HEK293T (cell line): ENCODE data around the gene APBA2.

ENCODE experiments used
- ARNT ChIP-seq: fragments of 450-650 bp; IDR thresholded peaks from 2 replicates; pipeline ENCODE4 v1.6.1; 2017; ENCODE audit warnings: mild to moderate bottlenecking
- ELF4 ChIP-seq: fragments of 450-650 bp; IDR thresholded peaks from 2 replicates; pipeline ENCODE4 v1.6.1; 2017; ENCODE audit warnings: antibody characterized with exemption
- FOXA1 ChIP-seq: fragments of 450-650 bp; IDR thresholded peaks from 2 replicates; pipeline ENCODE4 v1.6.1; 2016; ENCODE audit warnings: mild to moderate bottlenecking
- FOXM1 ChIP-seq: fragments of 450-650 bp; IDR thresholded peaks from 2 replicates; pipeline ENCODE4 v1.6.1; 2017; ENCODE audit warnings: mild to moderate bottlenecking, borderline replicate concordance
- LEF1 ChIP-seq: fragments of 450-650 bp; IDR thresholded peaks from 2 replicates; pipeline ENCODE4 v1.6.1; 2017; ENCODE audit warnings: mild to moderate bottlenecking, borderline replicate concordance
- NFRKB ChIP-seq: fragments of 450-650 bp; IDR thresholded peaks from 2 replicates; pipeline ENCODE4 v1.6.1; 2016; ENCODE audit warnings: mild to moderate bottlenecking, moderate library complexity
- SP1 ChIP-seq: fragments of 450-650 bp; IDR thresholded peaks from 2 replicates; pipeline ENCODE4 v1.6.1; 2017
- TARDBP ChIP-seq: fragments of 450-650 bp; IDR thresholded peaks from 2 replicates; pipeline ENCODE4 v1.6.1; 2016
- TF ChIP-seq, protein P1 (sequence below): fragments of 450-650 bp; IDR thresholded peaks from 2 replicates; pipeline ENCODE4 v1.6.1; 2016

DNA sequence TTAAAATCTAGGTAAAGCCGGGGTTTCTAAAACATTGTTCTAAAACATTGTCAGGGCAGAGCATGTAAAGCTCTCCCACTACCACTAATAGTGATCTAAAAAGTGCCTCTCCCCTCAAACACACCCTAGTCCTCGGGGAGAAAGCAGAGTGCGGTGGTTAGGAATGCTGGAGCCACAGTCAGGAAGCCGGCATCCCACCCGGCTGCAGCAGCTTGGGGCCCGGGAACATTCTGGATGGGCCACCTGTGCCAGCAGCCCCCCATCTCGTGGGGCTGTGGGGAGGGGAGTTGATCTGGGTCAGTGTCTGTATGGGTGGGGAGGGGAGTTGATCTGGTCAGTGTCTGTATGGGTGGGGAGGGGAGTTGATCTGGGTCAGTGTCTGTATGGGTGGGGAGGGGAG is 176.9 kb downstream of the APBA2 start:
- TF ChIP-seq, protein P1, sequence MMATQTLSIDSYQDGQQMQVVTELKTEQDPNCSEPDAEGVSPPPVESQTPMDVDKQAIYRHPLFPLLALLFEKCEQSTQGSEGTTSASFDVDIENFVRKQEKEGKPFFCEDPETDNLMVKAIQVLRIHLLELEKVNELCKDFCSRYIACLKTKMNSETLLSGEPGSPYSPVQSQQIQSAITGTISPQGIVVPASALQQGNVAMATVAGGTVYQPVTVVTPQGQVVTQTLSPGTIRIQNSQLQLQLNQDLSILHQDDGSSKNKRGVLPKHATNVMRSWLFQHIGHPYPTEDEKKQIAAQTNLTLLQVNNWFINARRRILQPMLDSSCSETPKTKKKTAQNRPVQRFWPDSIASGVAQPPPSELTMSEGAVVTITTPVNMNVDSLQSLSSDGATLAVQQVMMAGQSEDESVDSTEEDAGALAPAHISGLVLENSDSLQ, result no peak
- TF ChIP-seq NFRKB, result no peak
- no peak for TF ChIP-seq FOXA1
- TF ChIP-seq LEF1, result no peak
- TF ChIP-seq FOXM1, result no peak
- no peak for TF ChIP-seq SP1
- no peak for TF ChIP-seq ELF4
- TF ChIP-seq TARDBP, result no peak
- no peak for TF ChIP-seq ARNT
